Prostate gland (tissue), 2 donors: ENCODE data around the gene PTRH2.

ENCODE experiments used
- CTCF ChIP-seq, 4 experiments: fragments of 200-600 bp in 2 of 4; fragments of 450-650 bp in 2 of 4; sonication (generic) in 2 of 4; IDR thresholded peaks; 1 replicate in 3 of 4; 2 replicates in 1 of 4; pipeline ENCODE4 v1.5.1; 2016 to 2019; ENCODE audit warnings: antibody characterized with exemption in 4 of 4, mild to moderate bottlenecking in 2 of 4, moderate library complexity in 2 of 4
- POLR2AphosphoS5 ChIP-seq: sonication (generic); formaldehyde crosslinking; IDR thresholded peaks from one replicate; pipeline ENCODE4 v1.6.1; 2017; ENCODE audit warnings: antibody characterized with exemption

DNA sequence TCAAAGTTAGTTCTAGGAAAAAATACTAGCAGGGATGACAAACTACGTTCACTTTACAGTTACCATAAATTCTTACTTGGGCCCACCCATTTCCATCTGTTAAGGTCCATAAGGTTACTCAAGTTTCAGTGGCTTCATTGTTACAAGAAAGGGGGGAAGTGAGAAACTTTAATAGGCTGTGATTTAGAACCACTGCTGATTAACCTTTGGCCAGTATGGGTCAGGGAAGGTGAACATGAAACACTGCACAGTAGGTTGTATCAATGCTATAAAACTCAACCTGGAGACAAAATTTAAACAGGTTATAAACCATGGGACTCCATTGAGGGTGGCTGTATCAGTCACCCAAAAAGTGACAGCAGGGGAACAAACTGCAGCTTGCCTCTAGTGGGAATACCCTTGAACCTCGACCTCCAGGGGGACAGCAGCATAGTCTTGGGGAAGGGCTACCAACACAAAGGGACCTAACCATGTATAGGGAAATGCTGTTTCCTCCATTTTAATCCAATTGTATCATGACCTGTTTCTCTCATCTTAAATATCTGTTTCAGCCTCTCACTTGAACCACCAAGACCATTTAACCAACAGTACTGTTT lies 10.4 kb downstream of the PTRH2 start:
- TF ChIP-seq CTCF (IDR thresholded peaks at IDR 0.05) (no peak), POLR2AphosphoS5 (no peak)
